ENCODE results near the gene MAJIN. TPM values are rescaled to one million over a fixed set of nuclear protein-coding genes. Genes with fewer than 3 reads are reported as not detected.
A peak's percentile ranks its signal among the peaks of the same experiment; 100 is the strongest.

MAJIN gene
- total RNA-seq, 2 experiments from 2014 or later, result not detected

- no peak for DNase-seq
- CTCF ChIA-PET, result interaction anchor here (0.9 kb wide), 1 partner anchor 37 kb away, joined by 3 read pairs; the partner anchor contains the start of gene ARL2
- no peaks in the 10 kb centered on the region for H3K9me3 Mint-ChIP-seq (ENCODE audit: low read depth)
- H3K4me1 Mint-ChIP-seq, result peaks cover 11% of the 10 kb centered on the region
- H3K36me3 Mint-ChIP-seq, result no peaks in the 10 kb centered on the region
- H3K4me3 Mint-ChIP-seq, result no peak overlapping the region
- H3K27ac Mint-ChIP-seq, result no peak overlapping the region
- ATAC-seq, result no peak
- H3K27me3 Mint-ChIP-seq, result peaks cover 5% of the 10 kb centered on the region
Observed at GRCh38 chr11:64976651-64977050, 4.7 kb upstream of the MAJIN start.

- Mint-ChIP-seq H3K27me3 (no peaks in the 10 kb centered on the region), H3K36me3 (no peaks in the 10 kb centered on the region), H3K4me1 (peaks cover 22% of the 10 kb centered on the region), H3K27ac (no peak overlapping the region), H3K4me3 (no peak overlapping the region), H3K9me3 (ENCODE audit: low read depth) (no peaks in the 10 kb centered on the region)
- no peak for DNase-seq
- ATAC-seq, result no peak
- CTCF ChIA-PET, result interaction anchor here (0.7 to 0.9 kb wide), 2 partner anchors 8 to 39 kb away, joined by 3 to 6 read pairs; no protein-coding TSS in a partner anchor
Observed at GRCh38 chr11:64974124-64974523, 2.2 kb upstream of the MAJIN start.

- H3K27me3 Mint-ChIP-seq, result no peaks in the 10 kb centered on the region
- H3K4me1 Mint-ChIP-seq, result peaks cover 41% of the 10 kb centered on the region
Observed at GRCh38 chr11:64970731-64971151, 1.2 kb downstream of the MAJIN start.

GRCh38 chr11:64969209-64969608 lies 2.7 kb downstream of the MAJIN start:
- Mint-ChIP-seq H3K4me1 (peaks cover 42% of the 10 kb centered on the region), H3K27ac (no peak overlapping the region), H3K27me3 (no peaks in the 10 kb centered on the region), H3K4me3 (no peak overlapping the region), H3K36me3 (no peaks in the 10 kb centered on the region), H3K9me3 (ENCODE audit: low read depth) (no peaks in the 10 kb centered on the region)
- ATAC-seq (no peak), DNase-seq (no peak)
- CTCF ChIA-PET, result interaction anchor here (0.7 kb wide), 1 partner anchor 85 kb away, joined by 3 read pairs; no protein-coding TSS in a partner anchor

More at GRCh38 chr11:64970731-64971151, 1.2 kb downstream of the MAJIN start:
- no peak overlapping the region for H3K4me3 Mint-ChIP-seq
- H3K36me3 Mint-ChIP-seq, result no peaks in the 10 kb centered on the region
- CTCF ChIA-PET, result interaction anchor here (1.4 to 1.7 kb wide), 2 partner anchors 123 to 344 kb away, joined by 4 to 6 read pairs; no protein-coding TSS in a partner anchor
- no peaks in the 10 kb centered on the region for H3K9me3 Mint-ChIP-seq (ENCODE audit: low read depth)
- ATAC-seq (peak; percentile 28), DNase-seq (peak; percentile 43)
- H3K27ac Mint-ChIP-seq, result peak overlapping the region; percentile 1

- Mint-ChIP-seq H3K4me3 (no peak overlapping the region), H3K9me3 (ENCODE audit: low read depth) (no peaks in the 10 kb centered on the region), H3K4me1 (peaks cover 41% of the 10 kb centered on the region), H3K27me3 (no peaks in the 10 kb centered on the region), H3K36me3 (no peaks in the 10 kb centered on the region), H3K27ac (peak overlapping the region; percentile 37)
- DNase-seq (no peak), ATAC-seq (peak; percentile 10)
- CTCF ChIA-PET, result interaction anchor here (0.8 kb wide), 1 partner anchor 24 kb away, joined by 4 read pairs; no protein-coding TSS in a partner anchor
Observed at GRCh38 chr11:64967375-64967774, 4.5 kb downstream of the MAJIN start.

GRCh38 chr11:64963072-64963631 lies 8.8 kb downstream of the MAJIN start:
- Mint-ChIP-seq H3K4me1 (peaks cover 22% of the 10 kb centered on the region), H3K9me3 (ENCODE audit: low read depth) (no peaks in the 10 kb centered on the region)
- CTCF ChIA-PET, result interaction anchor here (1.2 kb wide), 1 partner anchor 12 kb away, joined by 3 read pairs; no protein-coding TSS in a partner anchor

GRCh38 chr11:64960719-64961118 lies 11.2 kb downstream of the MAJIN start:
- no peaks in the 10 kb centered on the region for H3K9me3 Mint-ChIP-seq (ENCODE audit: low read depth)
- DNase-seq (no peak), ATAC-seq (no peak)
- CTCF ChIA-PET, result no interaction called here
- no peak overlapping the region for H3K27ac Mint-ChIP-seq
- no peaks in the 10 kb centered on the region for H3K36me3 Mint-ChIP-seq
- H3K4me3 Mint-ChIP-seq, result no peak overlapping the region
- H3K4me1 Mint-ChIP-seq, result peaks cover 6% of the 10 kb centered on the region
- peaks cover 7% of the 10 kb centered on the region for H3K27me3 Mint-ChIP-seq

More at GRCh38 chr11:64963072-64963631, 8.8 kb downstream of the MAJIN start:
- Mint-ChIP-seq H3K4me3 (no peak overlapping the region), H3K27me3 (peaks cover 7% of the 10 kb centered on the region), H3K27ac (no peak overlapping the region), H3K36me3 (no peaks in the 10 kb centered on the region)
- ATAC-seq, result no peak
- no peak for DNase-seq

GRCh38 chr11:64959498-64959897 lies 12.4 kb downstream of the MAJIN start:
- Mint-ChIP-seq H3K9me3 (ENCODE audit: low read depth) (no peaks in the 10 kb centered on the region), H3K4me1 (no peaks in the 10 kb centered on the region), H3K36me3 (no peaks in the 10 kb centered on the region), H3K4me3 (no peak overlapping the region), H3K27ac (no peak overlapping the region), H3K27me3 (peaks cover 13% of the 10 kb centered on the region)
- DNase-seq, result no peak
- CTCF ChIA-PET, result no interaction called here
- no peak for ATAC-seq

- Mint-ChIP-seq H3K4me1 (no peaks in the 10 kb centered on the region), H3K27ac (no peak overlapping the region), H3K36me3 (no peaks in the 10 kb centered on the region), H3K9me3 (ENCODE audit: low read depth) (no peaks in the 10 kb centered on the region), H3K4me3 (no peak overlapping the region), H3K27me3 (peaks cover 25% of the 10 kb centered on the region)
- DNase-seq (no peak), ATAC-seq (no peak)
- CTCF ChIA-PET, result interaction anchor here (1.0 to 1.3 kb wide), 2 partner anchors 35 to 60 kb away, joined by 3 to 4 read pairs; partner anchors contain the start of gene ARL2
Observed at GRCh38 chr11:64954201-64954600, 17.7 kb downstream of the MAJIN start.

GRCh38 chr11:64951529-64951928 lies 20.4 kb downstream of the MAJIN start:
- DNase-seq (no peak), ATAC-seq (no peak)
- Mint-ChIP-seq H3K4me1 (no peaks in the 10 kb centered on the region), H3K9me3 (ENCODE audit: low read depth) (no peaks in the 10 kb centered on the region), H3K27me3 (peaks cover 23% of the 10 kb centered on the region), H3K27ac (no peak overlapping the region), H3K4me3 (no peak overlapping the region), H3K36me3 (no peaks in the 10 kb centered on the region)
- CTCF ChIA-PET, result interaction anchor here (0.7 to 1.4 kb wide), 4 partner anchors 12 to 159 kb away, joined by 3 read pairs; no protein-coding TSS in a partner anchor

- Mint-ChIP-seq H3K27me3 (peaks cover 21% of the 10 kb centered on the region), H3K4me1 (no peaks in the 10 kb centered on the region), H3K4me3 (no peak overlapping the region), H3K9me3 (ENCODE audit: low read depth) (no peaks in the 10 kb centered on the region), H3K27ac (no peak overlapping the region), H3K36me3 (no peaks in the 10 kb centered on the region)
- no peak for ATAC-seq
- CTCF ChIA-PET, result no interaction called here
- DNase-seq, result no peak
Observed at GRCh38 chr11:64947208-64947814, 24.6 kb downstream of the MAJIN start.

- DNase-seq (no peak), ATAC-seq (no peak)
- no peaks in the 10 kb centered on the region for H3K4me1 Mint-ChIP-seq
- H3K27me3 Mint-ChIP-seq, result peaks cover 4% of the 10 kb centered on the region
- no peaks in the 10 kb centered on the region for H3K9me3 Mint-ChIP-seq (ENCODE audit: low read depth)
- CTCF ChIA-PET, result interaction anchor here (1.3 to 1.5 kb wide), 2 partner anchors 15 to 58 kb away, joined by 3 read pairs; no protein-coding TSS in a partner anchor
- H3K27ac Mint-ChIP-seq, result no peak overlapping the region
- no peaks in the 10 kb centered on the region for H3K36me3 Mint-ChIP-seq
- H3K4me3 Mint-ChIP-seq, result no peak overlapping the region
Observed at GRCh38 chr11:64936539-64936938, 35.4 kb downstream of the MAJIN start.

GRCh38 chr11:64935359-64936081 lies 36.4 kb downstream of the MAJIN start, which contains the start of gene GPHA2:
Gene GPHA2 (minus strand): TSS chr11:64935893. CDS start chr11:64935460, 433 bp downstream.
- DNase-seq (no peak), ATAC-seq (no peak)
- no peaks in the 10 kb centered on the region for H3K4me1 Mint-ChIP-seq
- H3K27ac Mint-ChIP-seq, result no peak within 1 kb of the TSS
- no peaks in the 10 kb centered on the region for H3K9me3 Mint-ChIP-seq (ENCODE audit: low read depth)
- H3K27me3 Mint-ChIP-seq, result peaks cover 2% of the 10 kb centered on the region
- CTCF ChIA-PET, result interaction anchor here (1.3 to 1.5 kb wide), 2 partner anchors 16 to 59 kb away, joined by 3 read pairs; no protein-coding TSS in a partner anchor
- H3K4me3 Mint-ChIP-seq, result no peak within 1 kb of the TSS
- no peaks in the 10 kb centered on the region for H3K36me3 Mint-ChIP-seq
